PC-9 (cell line): ENCODE measurements around the gene LZTS3.
"Not testable (repeated sequence)": the region's sequence is repeated elsewhere in the genome, so short reads cannot be mapped to it uniquely, and the experiment has no call there.

Experiments used
- CTCF ChIP-seq: fragments of 200-600 bp; sonication (generic); conservative IDR thresholded peaks from 2 replicates; pipeline ENCODE4 v1.6.1; 2017; ENCODE audit warnings: mixed run types, antibody characterized with exemption, mild to moderate bottlenecking, moderate library complexity
- EZH2 ChIP-seq: fragments of 200-600 bp; sonication (generic); IDR thresholded peaks from 2 replicates; pipeline ENCODE4 v1.8.0; 2017; ENCODE audit warnings: antibody characterized with exemption, low read depth

- not testable (repeated sequence) for TF ChIP-seq EZH2, CTCF
Measured at GRCh38 chr20:3187861-3188260, 14.5 kb upstream of the LZTS3 start.
